ENCODE data around the gene PLXDC2.

DNA sequence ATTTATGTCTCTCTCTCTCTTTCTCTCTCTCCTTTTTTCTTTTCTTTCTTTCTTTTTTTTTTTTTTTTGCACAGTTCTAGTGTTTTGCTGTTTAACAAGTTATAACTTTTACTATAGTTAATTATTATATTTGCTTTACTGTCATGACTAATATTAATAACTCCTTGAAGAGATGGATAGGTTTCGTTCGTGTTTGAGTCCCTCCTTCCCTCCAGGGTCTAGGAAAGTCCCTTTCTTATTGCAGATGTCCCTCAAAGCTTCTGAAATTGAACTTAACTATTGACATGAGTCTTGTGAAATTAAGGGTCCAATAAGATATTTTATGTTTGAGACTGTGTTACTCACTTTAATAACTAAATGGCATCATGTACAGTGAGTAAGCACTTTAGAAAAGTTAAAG is 131.4 kb downstream of the PLXDC2 start:
- TF ChIP-seq, protein P1, sequence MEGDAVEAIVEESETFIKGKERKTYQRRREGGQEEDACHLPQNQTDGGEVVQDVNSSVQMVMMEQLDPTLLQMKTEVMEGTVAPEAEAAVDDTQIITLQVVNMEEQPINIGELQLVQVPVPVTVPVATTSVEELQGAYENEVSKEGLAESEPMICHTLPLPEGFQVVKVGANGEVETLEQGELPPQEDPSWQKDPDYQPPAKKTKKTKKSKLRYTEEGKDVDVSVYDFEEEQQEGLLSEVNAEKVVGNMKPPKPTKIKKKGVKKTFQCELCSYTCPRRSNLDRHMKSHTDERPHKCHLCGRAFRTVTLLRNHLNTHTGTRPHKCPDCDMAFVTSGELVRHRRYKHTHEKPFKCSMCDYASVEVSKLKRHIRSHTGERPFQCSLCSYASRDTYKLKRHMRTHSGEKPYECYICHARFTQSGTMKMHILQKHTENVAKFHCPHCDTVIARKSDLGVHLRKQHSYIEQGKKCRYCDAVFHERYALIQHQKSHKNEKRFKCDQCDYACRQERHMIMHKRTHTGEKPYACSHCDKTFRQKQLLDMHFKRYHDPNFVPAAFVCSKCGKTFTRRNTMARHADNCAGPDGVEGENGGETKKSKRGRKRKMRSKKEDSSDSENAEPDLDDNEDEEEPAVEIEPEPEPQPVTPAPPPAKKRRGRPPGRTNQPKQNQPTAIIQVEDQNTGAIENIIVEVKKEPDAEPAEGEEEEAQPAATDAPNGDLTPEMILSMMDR (IDR thresholded peaks at IDR 0.05): no peak
- TF ChIP-seq POLR2A (IDR thresholded peaks at IDR 0.05): no peak
